ENCODE data around the gene USP43.

- TF ChIP-seq CTCF (IDR thresholded peaks at IDR 0.05) (peak in 1 of 6 experiments; percentile 28), POLR2A (IDR thresholded peaks at IDR 0.05) (no peak)
Observed at GRCh38 chr17:9628509-9628908, 16.8 kb upstream of the USP43 start.
